ENCODE results near the gene PHC1.

GRCh38 chr12:8943565-8944186 is 29.4 kb downstream of the PHC1 start:
- no peak for TF ChIP-seq POLR2A (IDR thresholded peaks at IDR 0.05; ENCODE audit: low read depth, low read length)
- TF ChIP-seq POLR2AphosphoS5 (IDR thresholded peaks at IDR 0.05; ENCODE audit: low read depth, low read length) = no peak
- no peak for TF ChIP-seq PAX5 (IDR thresholded peaks at IDR 0.05; ENCODE audit: insufficient read depth, low read length, severe bottlenecking)
- TF ChIP-seq TAF1 (IDR thresholded peaks at IDR 0.05; ENCODE audit: low read depth, low read length) = no peak
- TF ChIP-seq POU2F2 (IDR thresholded peaks at IDR 0.05; ENCODE audit: low read depth, low read length) = no peak
- no peak for TF ChIP-seq SPI1 (IDR thresholded peaks at IDR 0.05; ENCODE audit: low read depth, low read length)
